K562 (cell line): Measurements from ENCODE around the gene CEMIP.

Experiments used
- ADNP ChIP-seq: fragments of 200-800 bp; sonication (Bioruptor generic); IDR thresholded peaks from 2 replicates; pipeline ENCODE4 v1.6.1; 2016; ENCODE audit warnings: missing genetic modification characterization, missing compliant biosample characterization
- CEBPB ChIP-seq: fragments of 450-650 bp; IDR thresholded peaks from 2 replicates; pipeline ENCODE4 v1.6.1; 2016; ENCODE audit warnings: missing genetic modification characterization, missing compliant biosample characterization
- MYC ChIP-seq, 2 experiments: fragments of 250-450 bp in 1 of 2; sonication (Bioruptor Pico) in 1 of 2; IDR thresholded peaks; 2 replicates each; pipeline versions ENCODE4 v1.5.1 to v1.6.1; 2012 to 2021; ENCODE audit warnings: low read depth in 2 of 2, borderline replicate concordance in 1 of 2, improper control_type of control experiment in 1 of 2, low read length in 1 of 2, mild to moderate bottlenecking in 1 of 2, moderate library complexity in 1 of 2
- POLR2A ChIP-seq: fragments of 450-650 bp; conservative IDR thresholded peaks from 2 replicates; pipeline ENCODE4 v1.6.1; 2016
- PTRF ChIP-seq: fragments of 450-650 bp; IDR thresholded peaks from 2 replicates; pipeline ENCODE4 v1.6.1; 2016; ENCODE audit warnings: mild to moderate bottlenecking, missing genetic modification characterization, missing compliant biosample characterization
- TSC22D4 ChIP-seq: fragments of 450-650 bp; IDR thresholded peaks from 2 replicates; pipeline ENCODE4 v1.6.1; 2016; ENCODE audit warnings: missing genetic modification characterization, missing biosample characterization, control low read depth
- ZC3H8 ChIP-seq: fragments of 450-650 bp; IDR thresholded peaks from 2 replicates; pipeline ENCODE4 v1.6.1; 2017
- ZFP36 ChIP-seq: fragments of 150-350 bp; IDR thresholded peaks from 2 replicates; pipeline ENCODE4 v1.6.1; 2018; ENCODE audit warnings: low read length, low read depth; ENCODE audit not compliant: partially characterized antibody
- ZNF311 ChIP-seq: fragments of 250-450 bp; sonication (Bioruptor Pico); IDR thresholded peaks from 2 replicates; pipeline ENCODE4 v1.4.0; 2020; ENCODE audit warnings: mild to moderate bottlenecking, moderate library complexity
- ZNF445 ChIP-seq: fragments of 250-450 bp; sonication (Bioruptor Pico); IDR thresholded peaks from 2 replicates; pipeline ENCODE4 v1.4.0; 2020; ENCODE audit warnings: low read depth, mild to moderate bottlenecking, moderate library complexity
- TF ChIP-seq, protein P1 (sequence below): fragments of 250-450 bp; sonication (Bioruptor Pico); IDR thresholded peaks from 2 replicates; pipeline ENCODE4 v1.8.0; 2021; ENCODE audit warnings: borderline replicate concordance, mild to moderate bottlenecking, moderate library complexity; ENCODE audit not compliant: poor library complexity, severe bottlenecking
- TF ChIP-seq, protein P2 (sequence below), 3 experiments: fragments of 200-800 bp in 1 of 3; fragments of 250-450 bp in 1 of 3; fragments of 450-650 bp in 1 of 3; sonication (Bioruptor Pico) in 1 of 3; sonication (Bioruptor generic) in 1 of 3; formaldehyde crosslinking in 1 of 3; IDR thresholded peaks; 2 replicates each; pipeline versions ENCODE4 v1.6.1 to v1.8.0; 2016 to 2022; ENCODE audit warnings: mild to moderate bottlenecking in 2 of 3, missing genetic modification characterization in 2 of 3, missing compliant biosample characterization in 1 of 3, moderate library complexity in 1 of 3

DNA sequence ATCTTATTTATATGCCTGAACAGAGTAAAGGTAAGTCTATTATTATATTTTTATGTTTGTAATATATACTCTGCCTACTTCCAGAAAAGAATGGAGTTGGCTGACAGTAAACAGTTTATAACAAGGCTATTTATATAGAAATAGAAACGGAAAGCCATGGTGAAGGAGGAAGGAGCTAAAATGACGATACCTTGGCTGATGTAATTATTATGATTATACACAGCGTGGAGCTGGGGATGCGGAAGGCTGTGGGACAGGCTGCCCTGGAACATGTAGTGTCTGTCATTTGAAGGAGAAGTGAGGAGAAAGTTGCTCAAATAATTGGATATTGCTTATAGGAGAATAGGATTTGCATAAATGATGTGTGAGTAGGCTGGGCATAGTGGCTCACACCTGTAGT lies 37.8 kb downstream of the CEMIP start:
- TF ChIP-seq ZC3H8, result no peak
- TF ChIP-seq ZFP36, result no peak
- TF ChIP-seq, protein P1, sequence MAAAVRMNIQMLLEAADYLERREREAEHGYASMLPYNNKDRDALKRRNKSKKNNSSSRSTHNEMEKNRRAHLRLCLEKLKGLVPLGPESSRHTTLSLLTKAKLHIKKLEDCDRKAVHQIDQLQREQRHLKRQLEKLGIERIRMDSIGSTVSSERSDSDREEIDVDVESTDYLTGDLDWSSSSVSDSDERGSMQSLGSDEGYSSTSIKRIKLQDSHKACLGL (CRISPR knock-in tag), result no peak
- no peak for TF ChIP-seq ZNF311 (CRISPR knock-in tag)
- no peak for TF ChIP-seq TSC22D4 (tag)
- TF ChIP-seq ADNP (tag), result no peak
- no peak for TF ChIP-seq POLR2A
- no peak for TF ChIP-seq PTRF (tag)
- TF ChIP-seq MYC (IDR thresholded peaks at IDR 0.05; ENCODE audit: low read depth, low read length), result no peak
- no peak for TF ChIP-seq MYC (CRISPR knock-in tag; IDR thresholded peaks at IDR 0.05; ENCODE audit: borderline replicate concordance, low read depth)
- TF ChIP-seq ZNF445 (CRISPR knock-in tag), result no peak
- TF ChIP-seq, protein P2, sequence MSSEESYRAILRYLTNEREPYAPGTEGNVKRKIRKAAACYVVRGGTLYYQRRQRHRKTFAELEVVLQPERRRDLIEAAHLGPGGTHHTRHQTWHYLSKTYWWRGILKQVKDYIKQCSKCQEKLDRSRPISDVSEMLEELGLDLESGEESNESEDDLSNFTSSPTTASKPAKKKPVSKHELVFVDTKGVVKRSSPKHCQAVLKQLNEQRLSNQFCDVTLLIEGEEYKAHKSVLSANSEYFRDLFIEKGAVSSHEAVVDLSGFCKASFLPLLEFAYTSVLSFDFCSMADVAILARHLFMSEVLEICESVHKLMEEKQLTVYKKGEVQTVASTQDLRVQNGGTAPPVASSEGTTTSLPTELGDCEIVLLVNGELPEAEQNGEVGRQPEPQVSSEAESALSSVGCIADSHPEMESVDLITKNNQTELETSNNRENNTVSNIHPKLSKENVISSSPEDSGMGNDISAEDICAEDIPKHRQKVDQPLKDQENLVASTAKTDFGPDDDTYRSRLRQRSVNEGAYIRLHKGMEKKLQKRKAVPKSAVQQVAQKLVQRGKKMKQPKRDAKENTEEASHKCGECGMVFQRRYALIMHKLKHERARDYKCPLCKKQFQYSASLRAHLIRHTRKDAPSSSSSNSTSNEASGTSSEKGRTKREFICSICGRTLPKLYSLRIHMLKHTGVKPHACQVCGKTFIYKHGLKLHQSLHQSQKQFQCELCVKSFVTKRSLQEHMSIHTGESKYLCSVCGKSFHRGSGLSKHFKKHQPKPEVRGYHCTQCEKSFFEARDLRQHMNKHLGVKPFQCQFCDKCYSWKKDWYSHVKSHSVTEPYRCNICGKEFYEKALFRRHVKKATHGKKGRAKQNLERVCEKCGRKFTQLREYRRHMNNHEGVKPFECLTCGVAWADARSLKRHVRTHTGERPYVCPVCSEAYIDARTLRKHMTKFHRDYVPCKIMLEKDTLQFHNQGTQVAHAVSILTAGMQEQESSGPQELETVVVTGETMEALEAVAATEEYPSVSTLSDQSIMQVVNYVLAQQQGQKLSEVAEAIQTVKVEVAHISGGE (CRISPR knock-in tag; IDR thresholded peaks at IDR 0.05), result no peak
- no peak for TF ChIP-seq CEBPB (tag)
